HG03378 (cell line): ENCODE data around the gene SDK2.
"Not testable (repeated sequence)": the region's sequence is repeated elsewhere in the genome, so short reads cannot be mapped to it uniquely, and the experiment has no call there.

ENCODE experiments used
- ATAC-seq: cut with Tn5 transposase; IDR thresholded peaks from one replicate; pipeline ENCODE4 v1.9.1; 2021; ENCODE audit warnings: mild to moderate bottlenecking, moderate library complexity; ENCODE audit not compliant: unreplicated experiment

SDK2 gene

GRCh38 chr17:73463821-73464220 lies 180.4 kb downstream of the SDK2 start:
- ATAC-seq: no peak

GRCh38 chr17:73462823-73463222 lies 181.4 kb downstream of the SDK2 start:
- ATAC-seq: no peak

GRCh38 chr17:73459980-73460379 lies 184.3 kb downstream of the SDK2 start:
- ATAC-seq: no peak

GRCh38 chr17:73455767-73456166 lies 188.5 kb downstream of the SDK2 start:
- no peak for ATAC-seq

GRCh38 chr17:73455050-73455687 lies 189.1 kb downstream of the SDK2 start:
- no peak for ATAC-seq

GRCh38 chr17:73453494-73453893 lies 190.8 kb downstream of the SDK2 start:
- not testable (repeated sequence) for ATAC-seq

- ATAC-seq: no peak
These were observed 191.2 kb downstream of the SDK2 start for GRCh38 chr17:73453090-73453489.

- ATAC-seq: no peak
These were observed 192.2 kb downstream of the SDK2 start for GRCh38 chr17:73452009-73452408.

- ATAC-seq: no peak
These were observed 196.9 kb downstream of the SDK2 start for GRCh38 chr17:73447319-73447718.

GRCh38 chr17:73446617-73447016 lies 197.6 kb downstream of the SDK2 start:
- ATAC-seq: no peak

GRCh38 chr17:73445466-73445865 lies 198.8 kb downstream of the SDK2 start:
- no peak for ATAC-seq

- ATAC-seq: no peak
These were observed 200.2 kb downstream of the SDK2 start for GRCh38 chr17:73444021-73444420.

GRCh38 chr17:73439597-73439996 lies 204.6 kb downstream of the SDK2 start:
- ATAC-seq: no peak

- ATAC-seq: no peak
These were observed 206.4 kb downstream of the SDK2 start for GRCh38 chr17:73437826-73438225.

- no peak for ATAC-seq
These were observed 207.3 kb downstream of the SDK2 start for GRCh38 chr17:73436954-73437353.

GRCh38 chr17:73435412-73435811 lies 208.8 kb downstream of the SDK2 start:
- ATAC-seq: no peak

GRCh38 chr17:73434154-73434553 lies 210.1 kb downstream of the SDK2 start:
- ATAC-seq: no peak

GRCh38 chr17:73433501-73433900 lies 210.7 kb downstream of the SDK2 start:
- no peak for ATAC-seq

- ATAC-seq: no peak
These were observed 211.5 kb downstream of the SDK2 start for GRCh38 chr17:73432624-73433190.

- ATAC-seq: no peak
These were observed 212.6 kb downstream of the SDK2 start for GRCh38 chr17:73431401-73432205.

GRCh38 chr17:73430848-73431247 lies 213.4 kb downstream of the SDK2 start:
- ATAC-seq: no peak

GRCh38 chr17:73430165-73430680 lies 214.0 kb downstream of the SDK2 start:
- no peak for ATAC-seq
